Neutrophil (primary cell): ENCODE data around the gene TSPAN33.
A peak's percentile ranks its signal among the peaks of the same experiment; 100 is the strongest.

Experiments used
- H3K27ac ChIP-seq: fragments of 200-600 bp; sonication (generic); 2 replicates; pipeline ENCODE4 v1.5.1; 2016; ENCODE audit warnings: mild to moderate bottlenecking, moderate library complexity
- H3K27me3 ChIP-seq: fragments of 200-600 bp; sonication (generic); 2 replicates; pipeline ENCODE4 v1.6.0; 2016; ENCODE audit warnings: mild to moderate bottlenecking
- H3K36me3 ChIP-seq: fragments of 200-600 bp; sonication (generic); 2 replicates; pipeline ENCODE4 v1.5.1; 2017
- H3K4me1 ChIP-seq, 2 experiments: fragments of 200-600 bp in 1 of 2; sonication (generic) in 1 of 2; 1 replicate in 1 of 2; 2 replicates in 1 of 2; pipeline versions ENCODE4 v1.5.1 to v1.6.1; 2013 to 2016; ENCODE audit warnings: low read depth in 1 of 2, low read length in 1 of 2, mild to moderate bottlenecking in 1 of 2, moderate library complexity in 1 of 2; ENCODE audit not compliant: control insufficient read depth in 1 of 2, insufficient read depth in 1 of 2
- H3K4me3 ChIP-seq, 2 experiments: fragments of 200-600 bp in 1 of 2; sonication (generic) in 1 of 2; 1 replicate in 1 of 2; 2 replicates in 1 of 2; pipeline ENCODE4 v1.5.1; 2013 to 2016; ENCODE audit warnings: low read depth in 1 of 2, low read length in 1 of 2, mild to moderate bottlenecking in 1 of 2, moderate library complexity in 1 of 2
- H3K9me3 ChIP-seq: fragments of 200-600 bp; sonication (generic); 2 replicates; pipeline ENCODE4 v1.5.1; 2016
- CTCF ChIP-seq: fragments of 200-600 bp; sonication (generic); IDR thresholded peaks from 2 replicates; pipeline ENCODE4 v1.5.1; 2016; ENCODE audit warnings: antibody characterized with exemption

Gene TSPAN33

GRCh38 chr7:129162732-129163131, 18.2 kb downstream of the TSPAN33 start:
- Histone ChIP-seq H3K27me3 (peaks cover 7% of the 10 kb centered on the region), H3K4me3 (no peak overlapping the region), H3K36me3 (no peaks in the 10 kb centered on the region), H3K4me1 (no peaks in the 10 kb centered on the region), H3K9me3 (no peaks in the 10 kb centered on the region), H3K27ac (no peak overlapping the region)
- TF ChIP-seq CTCF = no peak

- Histone ChIP-seq H3K4me1 (peaks cover 0 to 3% of the 10 kb centered on the region in 2 experiments), H3K4me3 (no peak overlapping the region), H3K36me3 (no peaks in the 10 kb centered on the region), H3K9me3 (no peaks in the 10 kb centered on the region), H3K27me3 (peaks cover 20% of the 10 kb centered on the region), H3K27ac (no peak overlapping the region)
- peak; percentile 55 for TF ChIP-seq CTCF
Observed at GRCh38 chr7:129163875-129164544, 19.5 kb downstream of the TSPAN33 start.

- peaks cover 8 to 14% of the 10 kb centered on the region in 2 experiments for H3K4me1 ChIP-seq
- H3K27ac ChIP-seq = no peak overlapping the region
- H3K36me3 ChIP-seq = no peaks in the 10 kb centered on the region
- peaks cover 44% of the 10 kb centered on the region for H3K27me3 ChIP-seq
- H3K9me3 ChIP-seq = no peaks in the 10 kb centered on the region
- H3K4me3 ChIP-seq = no peak overlapping the region
- TF ChIP-seq CTCF = no peak
Observed at GRCh38 chr7:129166745-129167144, 22.2 kb downstream of the TSPAN33 start.

- Histone ChIP-seq H3K4me1 (peaks cover 8 to 14% of the 10 kb centered on the region in 2 experiments), H3K9me3 (no peaks in the 10 kb centered on the region), H3K27me3 (peaks cover 44% of the 10 kb centered on the region), H3K36me3 (no peaks in the 10 kb centered on the region), H3K27ac (no peak overlapping the region), H3K4me3 (no peak overlapping the region)
- TF ChIP-seq CTCF = no peak
Observed at GRCh38 chr7:129167817-129168216, 23.3 kb downstream of the TSPAN33 start.

- peaks cover 44% of the 10 kb centered on the region for H3K27me3 ChIP-seq
- peaks cover 8 to 14% of the 10 kb centered on the region in 2 experiments for H3K4me1 ChIP-seq
- H3K36me3 ChIP-seq = no peaks in the 10 kb centered on the region
- no peak for TF ChIP-seq CTCF
- H3K9me3 ChIP-seq = no peaks in the 10 kb centered on the region
- no peak overlapping the region for H3K4me3 ChIP-seq
- no peak overlapping the region for H3K27ac ChIP-seq
Observed at GRCh38 chr7:129168231-129169021, 23.9 kb downstream of the TSPAN33 start.
